Liver (tissue), 3 donors: ENCODE results near the gene EEFSEC.

ENCODE experiments used
- FOXA2 ChIP-seq: IDR thresholded peaks from 2 replicates; pipeline ENCODE4 v1.6.1; 2016; ENCODE audit warnings: antibody characterized with exemption
- GABPA ChIP-seq, 2 donors: IDR thresholded peaks in 1 of 2; conservative IDR thresholded peaks in 1 of 2; 2 replicates each; pipeline ENCODE4 v1.6.1; 2016; ENCODE audit warnings: antibody characterized with exemption in 2 of 2, mild to moderate bottlenecking in 1 of 2, moderate library complexity in 1 of 2
- JUND ChIP-seq, 2 donors: IDR thresholded peaks; 2 replicates each; pipeline ENCODE4 v1.6.1; 2016; ENCODE audit warnings: antibody characterized with exemption in 2 of 2
- MAX ChIP-seq: IDR thresholded peaks from 2 replicates; pipeline ENCODE4 v1.6.1; 2016; ENCODE audit warnings: antibody characterized with exemption
- RAD21 ChIP-seq, 2 donors: IDR thresholded peaks; 2 replicates each; pipeline ENCODE4 v1.6.1; 2016; ENCODE audit warnings: antibody characterized with exemption in 2 of 2, mild to moderate bottlenecking in 2 of 2
- RXRA ChIP-seq, 2 donors: IDR thresholded peaks; 2 replicates each; pipeline ENCODE4 v1.6.1; 2017 to 2018; ENCODE audit warnings: antibody characterized with exemption in 2 of 2, mild to moderate bottlenecking in 1 of 2
- SP1 ChIP-seq: IDR thresholded peaks from 2 replicates; pipeline ENCODE4 v1.6.1; 2018; ENCODE audit warnings: antibody characterized with exemption, mild to moderate bottlenecking
- TAF1 ChIP-seq: conservative IDR thresholded peaks from 2 replicates; pipeline ENCODE4 v1.6.1; 2016; ENCODE audit warnings: antibody characterized with exemption, mild to moderate bottlenecking
- TF ChIP-seq, protein P1 (sequence below): fragments of 150-350 bp; IDR thresholded peaks from 2 replicates; pipeline ENCODE4 v1.5.1; 2017; ENCODE audit warnings: improper control_type of control experiment, low read depth, low read length; ENCODE audit not compliant: missing input control
- TF ChIP-seq, protein P2 (sequence below): IDR thresholded peaks from 2 replicates; pipeline ENCODE4 v1.6.1; 2016; ENCODE audit warnings: antibody characterized with exemption
- TF ChIP-seq, protein P3 (sequence below): IDR thresholded peaks from 2 replicates; pipeline ENCODE4 v1.6.1; 2016; ENCODE audit warnings: antibody characterized with exemption
- donor health status: healthy.
- donor health status: healthy.

- TF ChIP-seq, protein P1, sequence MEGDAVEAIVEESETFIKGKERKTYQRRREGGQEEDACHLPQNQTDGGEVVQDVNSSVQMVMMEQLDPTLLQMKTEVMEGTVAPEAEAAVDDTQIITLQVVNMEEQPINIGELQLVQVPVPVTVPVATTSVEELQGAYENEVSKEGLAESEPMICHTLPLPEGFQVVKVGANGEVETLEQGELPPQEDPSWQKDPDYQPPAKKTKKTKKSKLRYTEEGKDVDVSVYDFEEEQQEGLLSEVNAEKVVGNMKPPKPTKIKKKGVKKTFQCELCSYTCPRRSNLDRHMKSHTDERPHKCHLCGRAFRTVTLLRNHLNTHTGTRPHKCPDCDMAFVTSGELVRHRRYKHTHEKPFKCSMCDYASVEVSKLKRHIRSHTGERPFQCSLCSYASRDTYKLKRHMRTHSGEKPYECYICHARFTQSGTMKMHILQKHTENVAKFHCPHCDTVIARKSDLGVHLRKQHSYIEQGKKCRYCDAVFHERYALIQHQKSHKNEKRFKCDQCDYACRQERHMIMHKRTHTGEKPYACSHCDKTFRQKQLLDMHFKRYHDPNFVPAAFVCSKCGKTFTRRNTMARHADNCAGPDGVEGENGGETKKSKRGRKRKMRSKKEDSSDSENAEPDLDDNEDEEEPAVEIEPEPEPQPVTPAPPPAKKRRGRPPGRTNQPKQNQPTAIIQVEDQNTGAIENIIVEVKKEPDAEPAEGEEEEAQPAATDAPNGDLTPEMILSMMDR: no peak
- TF ChIP-seq MAX (no peak), GABPA (IDR thresholded peaks at IDR 0.05 in 1 of 2, conservative IDR thresholded peaks at IDR 0.05 in 1 of 2) (no peak), TAF1 (no peak), SP1 (no peak), RAD21 (IDR thresholded peaks at IDR 0.05) (no peak), FOXA2 (no peak), RXRA (IDR thresholded peaks at IDR 0.05) (no peak), JUND (IDR thresholded peaks at IDR 0.05) (no peak)
- TF ChIP-seq, protein P2, sequence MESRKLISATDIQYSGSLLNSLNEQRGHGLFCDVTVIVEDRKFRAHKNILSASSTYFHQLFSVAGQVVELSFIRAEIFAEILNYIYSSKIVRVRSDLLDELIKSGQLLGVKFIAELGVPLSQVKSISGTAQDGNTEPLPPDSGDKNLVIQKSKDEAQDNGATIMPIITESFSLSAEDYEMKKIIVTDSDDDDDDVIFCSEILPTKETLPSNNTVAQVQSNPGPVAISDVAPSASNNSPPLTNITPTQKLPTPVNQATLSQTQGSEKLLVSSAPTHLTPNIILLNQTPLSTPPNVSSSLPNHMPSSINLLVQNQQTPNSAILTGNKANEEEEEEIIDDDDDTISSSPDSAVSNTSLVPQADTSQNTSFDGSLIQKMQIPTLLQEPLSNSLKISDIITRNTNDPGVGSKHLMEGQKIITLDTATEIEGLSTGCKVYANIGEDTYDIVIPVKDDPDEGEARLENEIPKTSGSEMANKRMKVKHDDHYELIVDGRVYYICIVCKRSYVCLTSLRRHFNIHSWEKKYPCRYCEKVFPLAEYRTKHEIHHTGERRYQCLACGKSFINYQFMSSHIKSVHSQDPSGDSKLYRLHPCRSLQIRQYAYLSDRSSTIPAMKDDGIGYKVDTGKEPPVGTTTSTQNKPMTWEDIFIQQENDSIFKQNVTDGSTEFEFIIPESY: no peak
- TF ChIP-seq, protein P3, sequence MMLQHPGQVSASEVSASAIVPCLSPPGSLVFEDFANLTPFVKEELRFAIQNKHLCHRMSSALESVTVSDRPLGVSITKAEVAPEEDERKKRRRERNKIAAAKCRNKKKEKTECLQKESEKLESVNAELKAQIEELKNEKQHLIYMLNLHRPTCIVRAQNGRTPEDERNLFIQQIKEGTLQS: no peak
Measured at GRCh38 chr3:128280481-128281052, 127.3 kb downstream of the EEFSEC start.
